GM06990 (cell line): Measurements from ENCODE around the gene ERBB4.

Source experiments
- DNase-seq: peaks from one replicate; pipeline ENCODE4 v3.0.0-alpha.2; 2011; ENCODE audit not compliant: insufficient read length; ENCODE audit errors: extremely low read depth
- H3K27me3 ChIP-seq: replicated peaks from 2 replicates; pipeline ENCODE4 v1.6.0; 2011; ENCODE audit warnings: low read length; ENCODE audit not compliant: control insufficient read depth, insufficient read depth
- H3K36me3 ChIP-seq: 2 replicates; pipeline ENCODE4 v1.5.1; 2011; ENCODE audit warnings: low read length; ENCODE audit not compliant: control insufficient read depth, insufficient read depth
- H3K4me3 ChIP-seq: replicated peaks from 2 replicates; pipeline ENCODE4 v1.5.1; 2011; ENCODE audit warnings: low read depth, mild to moderate bottlenecking, control low read depth, low read length
- CTCF ChIP-seq: IDR thresholded peaks from 2 replicates; pipeline ENCODE4 v1.5.1; 2011; ENCODE audit warnings: low read length, control low read depth, mild to moderate bottlenecking, inconsistent platforms; ENCODE audit not compliant: insufficient read depth, poor library complexity, severe bottlenecking

The ERBB4 gene

GRCh38 chr2:211860224-211860623, 678.4 kb downstream of the ERBB4 start:
- H3K36me3 ChIP-seq: no peaks in the 10 kb centered on the region
- TF ChIP-seq CTCF: no peak
- DNase-seq: no peak
- no peaks in the 10 kb centered on the region for H3K27me3 ChIP-seq
- H3K4me3 ChIP-seq: no peak overlapping the region

- no peaks in the 10 kb centered on the region for H3K36me3 ChIP-seq
- no peak for TF ChIP-seq CTCF
- H3K4me3 ChIP-seq: no peak overlapping the region
- H3K27me3 ChIP-seq: no peaks in the 10 kb centered on the region
- DNase-seq: no peak
These were observed 683.8 kb downstream of the ERBB4 start for GRCh38 chr2:211854832-211855231.

- Histone ChIP-seq H3K4me3 (no peak overlapping the region), H3K27me3 (no peaks in the 10 kb centered on the region), H3K36me3 (no peaks in the 10 kb centered on the region)
- no peak for TF ChIP-seq CTCF
- DNase-seq: no peak
These were observed 691.9 kb downstream of the ERBB4 start for GRCh38 chr2:211846714-211847113.

GRCh38 chr2:211846036-211846400, 692.6 kb downstream of the ERBB4 start:
- no peak overlapping the region for H3K4me3 ChIP-seq
- H3K27me3 ChIP-seq: no peaks in the 10 kb centered on the region
- H3K36me3 ChIP-seq: no peaks in the 10 kb centered on the region
- DNase-seq: no peak
- no peak for TF ChIP-seq CTCF

- no peak overlapping the region for H3K4me3 ChIP-seq
- no peak for TF ChIP-seq CTCF
- no peaks in the 10 kb centered on the region for H3K27me3 ChIP-seq
- no peaks in the 10 kb centered on the region for H3K36me3 ChIP-seq
- DNase-seq: no peak
These were observed 693.1 kb downstream of the ERBB4 start for GRCh38 chr2:211845338-211846035.

GRCh38 chr2:211837706-211838105, 700.9 kb downstream of the ERBB4 start:
- no peak overlapping the region for H3K4me3 ChIP-seq
- H3K36me3 ChIP-seq: no peaks in the 10 kb centered on the region
- no peak for DNase-seq
- H3K27me3 ChIP-seq: no peaks in the 10 kb centered on the region; the same call in 1 of the 2 replicates
- TF ChIP-seq CTCF: no peak
